Liver (tissue), 9 donors: Measurements from ENCODE around the gene BEND4. TPM values are rescaled to one million over a fixed set of nuclear protein-coding genes. Genes with fewer than 3 reads are reported as not detected.

ENCODE experiments used
- DNase-seq: peaks from one replicate; pipeline ENCODE4 v3.0.0-alpha.2; 2017; ENCODE audit warnings: low spot score
- H3K27ac ChIP-seq, 2 donors: one replicate each; pipeline ENCODE4 v1.7.0; 2013; ENCODE audit warnings: inconsistent platforms in 2 of 2, low read length in 2 of 2, control low read depth in 1 of 2, low read depth in 1 of 2, mild to moderate bottlenecking in 1 of 2
- H3K27me3 ChIP-seq, 4 donors: one replicate each; pipeline versions ENCODE4 v1.6.1 to v1.7.0; 2013; ENCODE audit warnings: low read length in 3 of 4, inconsistent platforms in 1 of 4, mild to moderate bottlenecking in 1 of 4, moderate library complexity in 1 of 4; ENCODE audit not compliant: control insufficient read depth in 4 of 4, insufficient read depth in 4 of 4
- H3K36me3 ChIP-seq, 4 donors: one replicate each; pipeline versions ENCODE4 v1.6.1 to v1.7.0; 2013; ENCODE audit warnings: low read length in 3 of 4, mild to moderate bottlenecking in 3 of 4, low read depth in 1 of 4, moderate library complexity in 1 of 4; ENCODE audit not compliant: control insufficient read depth in 4 of 4, insufficient read depth in 3 of 4
- H3K4me1 ChIP-seq, 4 donors: one replicate each; pipeline versions ENCODE4 v1.6.1 to v1.7.0; 2013; ENCODE audit warnings: low read length in 3 of 4, mild to moderate bottlenecking in 3 of 4, moderate library complexity in 1 of 4; ENCODE audit not compliant: control insufficient read depth in 4 of 4, insufficient read depth in 4 of 4
- H3K4me3 ChIP-seq, 3 donors: one replicate each; pipeline versions ENCODE4 v1.6.1 to v1.7.0; 2013; ENCODE audit warnings: low read length in 3 of 3, control low read depth in 1 of 3, low read depth in 1 of 3, mild to moderate bottlenecking in 1 of 3
- H3K9ac ChIP-seq, 2 donors: one replicate each; pipeline ENCODE4 v1.7.0; 2013; ENCODE audit warnings: low read length in 2 of 2, mild to moderate bottlenecking in 2 of 2, moderate library complexity in 2 of 2, control low read depth in 1 of 2, low read depth in 1 of 2
- H3K9me3 ChIP-seq, 4 donors: one replicate each; pipeline versions ENCODE4 v1.6.1 to v1.7.0; 2013; ENCODE audit warnings: low read length in 3 of 4; ENCODE audit not compliant: control insufficient read depth in 4 of 4
- ATF3 ChIP-seq: IDR thresholded peaks from 2 replicates; pipeline ENCODE4 v1.6.1; 2016; ENCODE audit warnings: antibody characterized with exemption
- EGR1 ChIP-seq, 2 donors: IDR thresholded peaks; 2 replicates each; pipeline ENCODE4 v1.6.1; 2016 to 2018; ENCODE audit warnings: antibody characterized with exemption in 2 of 2, low read depth in 2 of 2
- FOXA1 ChIP-seq: IDR thresholded peaks from 2 replicates; pipeline ENCODE4 v1.6.1; 2016; ENCODE audit warnings: antibody characterized with exemption
- FOXA2 ChIP-seq: IDR thresholded peaks from 2 replicates; pipeline ENCODE4 v1.6.1; 2016; ENCODE audit warnings: antibody characterized with exemption
- GABPA ChIP-seq, 2 donors: IDR thresholded peaks in 1 of 2; conservative IDR thresholded peaks in 1 of 2; 2 replicates each; pipeline ENCODE4 v1.6.1; 2016; ENCODE audit warnings: antibody characterized with exemption in 2 of 2, mild to moderate bottlenecking in 1 of 2, moderate library complexity in 1 of 2
- HNF4A ChIP-seq, 2 donors: conservative IDR thresholded peaks; 2 replicates each; pipeline ENCODE4 v1.6.1; 2016; ENCODE audit warnings: antibody characterized with exemption in 2 of 2, mild to moderate bottlenecking in 2 of 2
- HNF4G ChIP-seq: IDR thresholded peaks from 2 replicates; pipeline ENCODE4 v1.6.1; 2016; ENCODE audit warnings: antibody characterized with exemption
- JUND ChIP-seq, 2 donors: IDR thresholded peaks; 2 replicates each; pipeline ENCODE4 v1.6.1; 2016; ENCODE audit warnings: antibody characterized with exemption in 2 of 2
- NR2F2 ChIP-seq: IDR thresholded peaks from 2 replicates; pipeline ENCODE4 v1.6.1; 2016; ENCODE audit warnings: antibody characterized with exemption
- RAD21 ChIP-seq, 2 donors: IDR thresholded peaks; 2 replicates each; pipeline ENCODE4 v1.6.1; 2016; ENCODE audit warnings: antibody characterized with exemption in 2 of 2, mild to moderate bottlenecking in 2 of 2
- RXRA ChIP-seq, 2 donors: IDR thresholded peaks; 2 replicates each; pipeline ENCODE4 v1.6.1; 2017 to 2018; ENCODE audit warnings: antibody characterized with exemption in 2 of 2, mild to moderate bottlenecking in 1 of 2
- SP1 ChIP-seq: IDR thresholded peaks from 2 replicates; pipeline ENCODE4 v1.6.1; 2018; ENCODE audit warnings: antibody characterized with exemption, mild to moderate bottlenecking
- TAF1 ChIP-seq: conservative IDR thresholded peaks from 2 replicates; pipeline ENCODE4 v1.6.1; 2016; ENCODE audit warnings: antibody characterized with exemption, mild to moderate bottlenecking
- YY1 ChIP-seq: IDR thresholded peaks from 2 replicates; pipeline ENCODE4 v1.6.1; 2016; ENCODE audit warnings: antibody characterized with exemption, mild to moderate bottlenecking
- WGBS: extraction: QIAGEN DNeasy Blood & Tissue Kit; methylation state at CpG from one replicate; pipeline ENCODE4 v1.1.7; 2013; 5-methylcytosine and 5-hydroxymethylcytosine counted together
- polyA plus RNA-seq, 2 donors: library from polyadenylated mRNA; stranded (reverse) in 1 of 2; unstranded in 1 of 2; fragments of 200-250 nt in 1 of 2; fragments of >200 nt in 1 of 2; fragmentation: Nextera tagmentation in 1 of 2; extraction: Ambion mirVana in 1 of 2; gene quantifications; one replicate each; pipeline versions ENCODE4 v1.2.1 to v1.2.3, GENCODE V29; 2013 to 2015
- total RNA-seq, 2 donors: library from RNA; depleted of rRNA; stranded (reverse); fragments of >200 nt; gene quantifications; one replicate each; pipeline ENCODE4 v1.2.3, GENCODE V29; 2014
- TF ChIP-seq, protein P1 (sequence below): fragments of 150-350 bp; IDR thresholded peaks from 2 replicates; pipeline ENCODE4 v1.5.1; 2017; ENCODE audit warnings: improper control_type of control experiment, low read depth, low read length; ENCODE audit not compliant: missing input control
- TF ChIP-seq, protein P2 (sequence below): IDR thresholded peaks from 2 replicates; pipeline ENCODE4 v1.6.1; 2016; ENCODE audit warnings: antibody characterized with exemption, mild to moderate bottlenecking
- TF ChIP-seq, protein P3 (sequence below): IDR thresholded peaks from 2 replicates; pipeline ENCODE4 v1.6.1; 2016; ENCODE audit warnings: antibody characterized with exemption
- TF ChIP-seq, protein P4 (sequence below): IDR thresholded peaks from 2 replicates; pipeline ENCODE4 v1.6.1; 2016; ENCODE audit warnings: antibody characterized with exemption
- donor health status: healthy.
- donor health status: healthy.
- donor health status: healthy.
- donor health status: healthy.
- donor health status: healthy.

Gene BEND4
- total and polyA plus RNA-seq, 4 donors = 0.02 to 0.28 (median 0.13) TPM

GRCh38 chr4:42172921-42173320 is 20.5 kb upstream of the BEND4 start:
- WGBS = 71% methylated on average over 2 of the region's 2 CpGs
- H3K27me3 ChIP-seq = peaks cover 0 to 4% (median 0%) of the 10 kb centered on the region in 4 donors
- H3K9me3 ChIP-seq = peaks cover 0 to 3% (median 0%) of the 10 kb centered on the region in 4 donors
- no peaks in the 10 kb centered on the region for H3K36me3 ChIP-seq
- TF ChIP-seq, protein P1, sequence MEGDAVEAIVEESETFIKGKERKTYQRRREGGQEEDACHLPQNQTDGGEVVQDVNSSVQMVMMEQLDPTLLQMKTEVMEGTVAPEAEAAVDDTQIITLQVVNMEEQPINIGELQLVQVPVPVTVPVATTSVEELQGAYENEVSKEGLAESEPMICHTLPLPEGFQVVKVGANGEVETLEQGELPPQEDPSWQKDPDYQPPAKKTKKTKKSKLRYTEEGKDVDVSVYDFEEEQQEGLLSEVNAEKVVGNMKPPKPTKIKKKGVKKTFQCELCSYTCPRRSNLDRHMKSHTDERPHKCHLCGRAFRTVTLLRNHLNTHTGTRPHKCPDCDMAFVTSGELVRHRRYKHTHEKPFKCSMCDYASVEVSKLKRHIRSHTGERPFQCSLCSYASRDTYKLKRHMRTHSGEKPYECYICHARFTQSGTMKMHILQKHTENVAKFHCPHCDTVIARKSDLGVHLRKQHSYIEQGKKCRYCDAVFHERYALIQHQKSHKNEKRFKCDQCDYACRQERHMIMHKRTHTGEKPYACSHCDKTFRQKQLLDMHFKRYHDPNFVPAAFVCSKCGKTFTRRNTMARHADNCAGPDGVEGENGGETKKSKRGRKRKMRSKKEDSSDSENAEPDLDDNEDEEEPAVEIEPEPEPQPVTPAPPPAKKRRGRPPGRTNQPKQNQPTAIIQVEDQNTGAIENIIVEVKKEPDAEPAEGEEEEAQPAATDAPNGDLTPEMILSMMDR = no peak
- TF ChIP-seq HNF4G = no peak
- no peak for TF ChIP-seq HNF4A (conservative IDR thresholded peaks at IDR 0.05)
- no peak for TF ChIP-seq EGR1 (IDR thresholded peaks at IDR 0.05; ENCODE audit: low read depth in 2 of 2)
- no peak for TF ChIP-seq RXRA (IDR thresholded peaks at IDR 0.05)
- TF ChIP-seq, protein P2, sequence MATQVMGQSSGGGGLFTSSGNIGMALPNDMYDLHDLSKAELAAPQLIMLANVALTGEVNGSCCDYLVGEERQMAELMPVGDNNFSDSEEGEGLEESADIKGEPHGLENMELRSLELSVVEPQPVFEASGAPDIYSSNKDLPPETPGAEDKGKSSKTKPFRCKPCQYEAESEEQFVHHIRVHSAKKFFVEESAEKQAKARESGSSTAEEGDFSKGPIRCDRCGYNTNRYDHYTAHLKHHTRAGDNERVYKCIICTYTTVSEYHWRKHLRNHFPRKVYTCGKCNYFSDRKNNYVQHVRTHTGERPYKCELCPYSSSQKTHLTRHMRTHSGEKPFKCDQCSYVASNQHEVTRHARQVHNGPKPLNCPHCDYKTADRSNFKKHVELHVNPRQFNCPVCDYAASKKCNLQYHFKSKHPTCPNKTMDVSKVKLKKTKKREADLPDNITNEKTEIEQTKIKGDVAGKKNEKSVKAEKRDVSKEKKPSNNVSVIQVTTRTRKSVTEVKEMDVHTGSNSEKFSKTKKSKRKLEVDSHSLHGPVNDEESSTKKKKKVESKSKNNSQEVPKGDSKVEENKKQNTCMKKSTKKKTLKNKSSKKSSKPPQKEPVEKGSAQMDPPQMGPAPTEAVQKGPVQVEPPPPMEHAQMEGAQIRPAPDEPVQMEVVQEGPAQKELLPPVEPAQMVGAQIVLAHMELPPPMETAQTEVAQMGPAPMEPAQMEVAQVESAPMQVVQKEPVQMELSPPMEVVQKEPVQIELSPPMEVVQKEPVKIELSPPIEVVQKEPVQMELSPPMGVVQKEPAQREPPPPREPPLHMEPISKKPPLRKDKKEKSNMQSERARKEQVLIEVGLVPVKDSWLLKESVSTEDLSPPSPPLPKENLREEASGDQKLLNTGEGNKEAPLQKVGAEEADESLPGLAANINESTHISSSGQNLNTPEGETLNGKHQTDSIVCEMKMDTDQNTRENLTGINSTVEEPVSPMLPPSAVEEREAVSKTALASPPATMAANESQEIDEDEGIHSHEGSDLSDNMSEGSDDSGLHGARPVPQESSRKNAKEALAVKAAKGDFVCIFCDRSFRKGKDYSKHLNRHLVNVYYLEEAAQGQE = no peak
- TF ChIP-seq, protein P3, sequence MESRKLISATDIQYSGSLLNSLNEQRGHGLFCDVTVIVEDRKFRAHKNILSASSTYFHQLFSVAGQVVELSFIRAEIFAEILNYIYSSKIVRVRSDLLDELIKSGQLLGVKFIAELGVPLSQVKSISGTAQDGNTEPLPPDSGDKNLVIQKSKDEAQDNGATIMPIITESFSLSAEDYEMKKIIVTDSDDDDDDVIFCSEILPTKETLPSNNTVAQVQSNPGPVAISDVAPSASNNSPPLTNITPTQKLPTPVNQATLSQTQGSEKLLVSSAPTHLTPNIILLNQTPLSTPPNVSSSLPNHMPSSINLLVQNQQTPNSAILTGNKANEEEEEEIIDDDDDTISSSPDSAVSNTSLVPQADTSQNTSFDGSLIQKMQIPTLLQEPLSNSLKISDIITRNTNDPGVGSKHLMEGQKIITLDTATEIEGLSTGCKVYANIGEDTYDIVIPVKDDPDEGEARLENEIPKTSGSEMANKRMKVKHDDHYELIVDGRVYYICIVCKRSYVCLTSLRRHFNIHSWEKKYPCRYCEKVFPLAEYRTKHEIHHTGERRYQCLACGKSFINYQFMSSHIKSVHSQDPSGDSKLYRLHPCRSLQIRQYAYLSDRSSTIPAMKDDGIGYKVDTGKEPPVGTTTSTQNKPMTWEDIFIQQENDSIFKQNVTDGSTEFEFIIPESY = no peak
- TF ChIP-seq RAD21 (IDR thresholded peaks at IDR 0.05) = no peak
- no peak for TF ChIP-seq FOXA1
- TF ChIP-seq FOXA2 = no peak
- TF ChIP-seq, protein P4, sequence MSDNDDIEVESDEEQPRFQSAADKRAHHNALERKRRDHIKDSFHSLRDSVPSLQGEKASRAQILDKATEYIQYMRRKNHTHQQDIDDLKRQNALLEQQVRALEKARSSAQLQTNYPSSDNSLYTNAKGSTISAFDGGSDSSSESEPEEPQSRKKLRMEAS = no peak
- no peak for TF ChIP-seq YY1
- no peak for TF ChIP-seq GABPA (IDR thresholded peaks at IDR 0.05 in 1 of 2, conservative IDR thresholded peaks at IDR 0.05 in 1 of 2)
- no peak for TF ChIP-seq JUND (IDR thresholded peaks at IDR 0.05)
- no peak for TF ChIP-seq ATF3
- TF ChIP-seq NR2F2 = no peak
- no peak for TF ChIP-seq SP1
- no peak for TF ChIP-seq TAF1
- no peak overlapping the region for H3K4me3 ChIP-seq
- no peaks in the 10 kb centered on the region for H3K4me1 ChIP-seq
- DNase-seq = no peak
- no peak overlapping the region for H3K27ac ChIP-seq
- H3K9ac ChIP-seq = no peak overlapping the region
